Endothelial cell of umbilical vein (primary cell): Measurements from ENCODE around the gene DNAJC3. TPM values are rescaled to one million over a fixed set of nuclear protein-coding genes. Genes with fewer than 3 reads are reported as not detected.

Experiments used
- BruUV-seq: library from RNA; stranded (reverse); fragments of 400-500 nt; replicated peaks from 2 replicates; lab custom pipeline; 2021; lab: Mats Ljungman, UMichigan
- CTCF ChIA-PET: fragments of 300-600, 350-600 bp; sonication (Branson Sonifier 250); formaldehyde crosslinking; loops from one replicate; lab custom pipeline; 2021; ENCODE audit warnings: antibody characterized with exemption, inconsistent platforms; lab: Charles Lee
- POLR2A ChIA-PET: fragments of 300-600, 350-600 bp; sonication (Branson Sonifier 250); formaldehyde crosslinking; loops from one replicate; lab custom pipeline; 2021; ENCODE audit warnings: antibody characterized with exemption, inconsistent platforms; lab: Charles Lee
- DNase-seq: peaks from one replicate; pipeline ENCODE4 v3.0.0-alpha.2; 2011; ENCODE audit warnings: low read depth, low spot score
- FAIRE-seq: peaks from 2 replicates; lab custom pipeline; 2011; peaks lifted over from hg19 to GRCh38; lab: Jason Lieb, UNC
- H2AFZ ChIP-seq: 2 replicates; pipeline ENCODE4 v1.6.0; 2012; ENCODE audit warnings: low read depth, low read length, control low read depth, inconsistent platforms
- H3K27ac ChIP-seq: 2 replicates; pipeline ENCODE4 v1.5.1; 2011; ENCODE audit warnings: low read depth, mild to moderate bottlenecking, control low read depth, low read length, moderate library complexity; ENCODE audit not compliant: insufficient read depth
- H3K27me3 ChIP-seq, 2 experiments: 2 replicates each; pipeline versions ENCODE4 v1.6.0 to v1.6.1; 2011; ENCODE audit warnings: low read length in 2 of 2, mixed read lengths in 1 of 2; ENCODE audit not compliant: control insufficient read depth in 2 of 2, insufficient read depth in 2 of 2
- H3K36me3 ChIP-seq, 2 experiments: 2 replicates in 1 of 2; 3 replicates in 1 of 2; pipeline ENCODE4 v1.5.1; 2011; ENCODE audit warnings: low read length in 2 of 2, mild to moderate bottlenecking in 1 of 2, moderate library complexity in 1 of 2; ENCODE audit not compliant: control insufficient read depth in 2 of 2, insufficient read depth in 2 of 2; ENCODE audit errors: extremely low read depth in 1 of 2
- H3K4me1 ChIP-seq: 3 replicates; pipeline ENCODE4 v1.5.1; 2011; ENCODE audit warnings: mild to moderate bottlenecking, low read length; ENCODE audit not compliant: control insufficient read depth, insufficient read depth; ENCODE audit errors: extremely low read depth
- H3K4me2 ChIP-seq: 2 replicates; pipeline ENCODE4 v1.6.1; 2011; ENCODE audit warnings: low read length, control low read depth, mixed read lengths; ENCODE audit not compliant: insufficient read depth
- H3K4me3 ChIP-seq, 3 experiments: fragments of 200-600 bp in 1 of 3; sonication (generic), shearing (Covaris generic) in 1 of 3; replicated peaks in 1 of 3; 2 replicates each; pipeline ENCODE4 v1.5.1; 2011 to 2016; ENCODE audit warnings: control low read depth in 3 of 3, low read length in 3 of 3, mild to moderate bottlenecking in 2 of 3, inconsistent platforms in 1 of 3, low read depth in 1 of 3, moderate library complexity in 1 of 3; ENCODE audit not compliant: insufficient read depth in 1 of 3
- H3K79me2 ChIP-seq: 2 replicates; pipeline ENCODE4 v1.6.0; 2012; ENCODE audit warnings: low read length, inconsistent platforms; ENCODE audit not compliant: control insufficient read depth, insufficient read depth
- H3K9ac ChIP-seq: replicated peaks from 2 replicates; pipeline ENCODE3; 2011; ENCODE audit warnings: low read length, control low read depth; ENCODE audit not compliant: insufficient read depth; ENCODE audit errors: extremely low read depth
- H3K9me1 ChIP-seq: replicated peaks from 3 replicates; pipeline ENCODE4 v1.6.0; 2011; ENCODE audit warnings: mild to moderate bottlenecking, low read length; ENCODE audit not compliant: control insufficient read depth, insufficient read depth; ENCODE audit errors: extremely low read depth
- H3K9me3 ChIP-seq: replicated peaks from 2 replicates; pipeline ENCODE4 v1.5.1; 2012; ENCODE audit warnings: low read length, inconsistent platforms; ENCODE audit not compliant: control insufficient read depth, insufficient read depth
- H4K20me1 ChIP-seq: replicated peaks from 2 replicates; pipeline ENCODE3; 2011; ENCODE audit warnings: mild to moderate bottlenecking, low read length; ENCODE audit not compliant: control insufficient read depth, insufficient read depth; ENCODE audit errors: extremely low read depth
- CTCF ChIP-seq, 2 donors: IDR thresholded peaks; 1 replicate in 1 of 2; 2 replicates in 1 of 2; pipeline ENCODE4 v1.5.1; 2011; ENCODE audit warnings: low read length in 2 of 2, mild to moderate bottlenecking in 2 of 2, moderate library complexity in 2 of 2, control low read depth in 1 of 2, inconsistent platforms in 1 of 2, low read depth in 1 of 2; ENCODE audit not compliant: insufficient read depth in 1 of 2; ENCODE audit errors: extremely low read depth in 1 of 2
- EZH2 ChIP-seq: IDR thresholded peaks from 2 replicates; pipeline ENCODE4 v1.6.1; 2012; ENCODE audit warnings: borderline replicate concordance, low read depth, mild to moderate bottlenecking, moderate library complexity, low read length, inconsistent platforms; ENCODE audit not compliant: severe bottlenecking
- FOS ChIP-seq: IDR thresholded peaks from 2 replicates; pipeline ENCODE4 v1.6.1; 2011; ENCODE audit warnings: mild to moderate bottlenecking, low read length, moderate library complexity, borderline replicate concordance; ENCODE audit not compliant: insufficient read depth
- GATA2 ChIP-seq: IDR thresholded peaks from 2 replicates; pipeline ENCODE4 v1.7.0; 2011; ENCODE audit warnings: low read depth, mild to moderate bottlenecking, moderate library complexity, mixed read lengths, low read length; ENCODE audit not compliant: insufficient read length, insufficient read depth
- JUN ChIP-seq: IDR thresholded peaks from 2 replicates; pipeline ENCODE4 v1.6.1; 2011; ENCODE audit warnings: borderline replicate concordance, low read depth; ENCODE audit not compliant: insufficient read length, insufficient read depth
- MYC ChIP-seq: IDR thresholded peaks from one replicate; pipeline ENCODE4 v1.6.1; 2011; ENCODE audit warnings: mild to moderate bottlenecking, low read depth, low read length
- POLR2A ChIP-seq: IDR thresholded peaks from 2 replicates; pipeline ENCODE4 v1.6.1; 2012; ENCODE audit warnings: low read depth, mild to moderate bottlenecking, control low read depth, low read length
- POLR2AphosphoS5 ChIP-seq: IDR thresholded peaks from 2 replicates; pipeline ENCODE4 v1.6.1; 2012; ENCODE audit warnings: low read depth, mild to moderate bottlenecking, control low read depth, low read length, moderate library complexity; ENCODE audit not compliant: insufficient read depth
- dilution Hi-C: fragments of 300-500 bp; cut with MboI; formaldehyde crosslinking; loops from one replicate; pipeline ENCODE4 v1.15.0; 2019; ENCODE audit warnings: low sequenced_read_pairs; ENCODE audit not compliant: extremely low pct_ligation_motif_present
- intact Hi-C: fragments of 100-400 bp; cut with micrococcal nuclease; formaldehyde crosslinking; loops from one replicate; pipeline ENCODE4 v1.10.0; 2022
- polyA plus RNA-seq, 4 experiments: library from polyadenylated mRNA; depleted of rRNA in 3 of 4; stranded (reverse) in 3 of 4; unstranded in 1 of 4; fragments of >200 nt; gene quantifications; 2 replicates each; pipeline versions ENCODE4 v1.2.1 to v1.2.3, GENCODE V29; 2011 to 2012; ENCODE audit warnings: missing spikeins in 1 of 4
- total RNA-seq: library from RNA; stranded (reverse); gene quantifications from 2 replicates; pipeline ENCODE4 v1.2.3, GENCODE V29; 2021
- TF ChIP-seq, protein P1 (sequence below): IDR thresholded peaks from 2 replicates; pipeline ENCODE4 v1.6.1; 2011; ENCODE audit not compliant: insufficient read depth, insufficient read length

DNAJC3 gene
- total and polyA plus RNA-seq, 2 donors (not counting 3 experiments of a cell fraction or from before 2014, with no cell fraction given): 17.0 to 51.2 TPM

DNA sequence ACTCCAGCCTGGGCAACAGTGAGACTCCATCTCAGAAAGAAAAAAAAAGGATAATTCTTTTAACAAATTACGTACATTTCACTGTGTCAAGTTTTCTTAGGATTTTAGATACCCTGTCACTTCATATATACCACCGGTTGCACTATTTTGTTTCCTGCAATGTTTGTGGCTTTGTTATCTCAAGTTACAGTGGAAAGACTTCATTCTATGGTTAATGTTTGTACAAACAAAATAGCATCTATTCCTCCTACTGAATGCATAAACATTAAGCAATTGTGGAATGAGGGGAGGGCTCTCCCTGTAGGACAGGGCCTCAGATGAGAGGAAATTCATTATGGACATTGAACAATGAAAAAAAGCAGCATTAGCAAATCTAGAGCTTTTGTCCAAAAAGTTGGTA lies 120.1 kb downstream of the DNAJC3 start:
- DNase-seq (no peak), FAIRE-seq (no peak)
- Histone ChIP-seq H3K4me1 (no peaks in the 10 kb centered on the region), H3K36me3 (peaks cover 3 to 6% of the 10 kb centered on the region in 2 experiments), H3K9ac (no peak overlapping the region), H3K4me2 (no peak overlapping the region), H3K27me3 (no peaks in the 10 kb centered on the region), H3K9me3 (no peaks in the 10 kb centered on the region), H2AFZ (no peak overlapping the region), H3K27ac (no peak overlapping the region), H3K4me3 (no peak overlapping the region), H3K9me1 (no peaks in the 10 kb centered on the region), H4K20me1 (no peaks in the 10 kb centered on the region), H3K79me2 (no peaks in the 10 kb centered on the region)
- intact Hi-C loops: no loop called here
- CTCF ChIA-PET: no interaction called here
- TF ChIP-seq, protein P1, sequence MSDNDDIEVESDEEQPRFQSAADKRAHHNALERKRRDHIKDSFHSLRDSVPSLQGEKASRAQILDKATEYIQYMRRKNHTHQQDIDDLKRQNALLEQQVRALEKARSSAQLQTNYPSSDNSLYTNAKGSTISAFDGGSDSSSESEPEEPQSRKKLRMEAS: no peak
- TF ChIP-seq FOS: no peak
- TF ChIP-seq JUN: no peak
- no peak for TF ChIP-seq POLR2A
- no peak for TF ChIP-seq MYC
- no peak for TF ChIP-seq CTCF (IDR thresholded peaks at IDR 0.05; ENCODE audit: extremely low read depth in 1 of 2, insufficient read depth in 1 of 2, low read depth in 1 of 2, low read length in 2 of 2)
- TF ChIP-seq GATA2: no peak
- TF ChIP-seq EZH2: no peak
- no peak for TF ChIP-seq POLR2AphosphoS5
- POLR2A ChIA-PET: no interaction called here
- no TSS peak for BruUV-seq
- dilution Hi-C loops: no loop called here
